ENCODE data around the gene PRSS48.
"Not testable (repeated sequence)": the region's sequence is repeated elsewhere in the genome, so short reads cannot be mapped to it uniquely, and the experiment has no call there.

PRSS48 gene

DNA sequence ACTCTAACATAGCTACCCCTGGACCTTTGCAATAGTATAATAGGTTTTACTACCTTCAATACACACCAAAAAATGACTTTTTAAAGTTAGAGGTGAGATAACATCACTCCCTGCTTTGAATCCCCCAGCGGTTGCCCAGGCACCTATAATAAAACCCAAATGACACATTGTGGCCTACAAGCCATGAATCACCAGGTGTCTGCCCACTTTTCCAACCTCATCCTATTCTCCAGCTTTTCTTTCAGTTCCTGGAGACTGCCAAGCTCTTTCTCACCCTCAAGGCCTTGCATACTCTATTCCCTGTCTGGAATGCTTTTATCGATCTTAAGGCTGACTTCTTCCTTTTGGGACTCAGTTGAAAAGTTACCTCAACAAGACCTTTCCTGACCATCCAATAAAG is 16.4 kb upstream of the PRSS48 start:
- peak; percentile 8 for DNase-seq (ENCODE audit: low spot score)

DNA sequence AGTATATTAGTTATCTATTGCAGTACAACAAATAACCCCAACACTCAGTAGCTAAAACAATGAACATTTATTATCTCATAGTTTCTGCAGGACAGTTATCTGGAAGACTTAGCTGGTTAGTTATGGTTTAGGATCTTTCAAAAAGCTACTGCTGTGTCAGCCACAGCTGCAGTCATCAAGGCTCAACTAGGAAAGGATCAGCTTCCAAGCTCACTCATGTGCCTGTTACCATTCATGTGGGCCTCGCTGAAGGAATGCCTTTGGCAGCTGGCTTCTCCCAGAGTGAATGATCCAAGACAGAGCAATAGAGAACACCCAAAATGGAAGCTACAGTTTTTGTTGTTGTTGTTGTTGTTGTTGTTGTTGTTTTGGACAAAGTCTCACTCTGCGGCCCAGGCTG is 13.5 kb upstream of the PRSS48 start:
- no peak for DNase-seq (ENCODE audit: low spot score)

DNA sequence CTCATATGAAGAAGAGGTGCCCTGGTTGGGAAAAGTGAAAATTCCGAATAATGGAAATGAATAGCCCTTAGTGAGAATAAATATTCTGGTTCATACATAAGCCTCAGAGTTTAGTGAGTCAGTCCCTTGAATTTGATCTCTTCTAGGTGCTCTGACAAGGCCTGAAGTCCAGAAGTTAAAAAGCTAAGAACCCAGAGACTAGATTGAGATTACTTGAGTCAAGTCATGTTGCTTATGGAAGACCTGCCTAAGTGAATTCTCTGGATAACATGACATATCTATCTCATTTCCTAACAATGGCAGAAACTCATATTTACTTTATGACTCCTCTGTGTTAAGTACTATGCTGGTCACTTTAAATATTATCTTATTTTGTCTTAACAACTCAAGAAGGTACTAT is 10.5 kb upstream of the PRSS48 start:
- DNase-seq (ENCODE audit: low spot score) = peak; percentile 8

DNA sequence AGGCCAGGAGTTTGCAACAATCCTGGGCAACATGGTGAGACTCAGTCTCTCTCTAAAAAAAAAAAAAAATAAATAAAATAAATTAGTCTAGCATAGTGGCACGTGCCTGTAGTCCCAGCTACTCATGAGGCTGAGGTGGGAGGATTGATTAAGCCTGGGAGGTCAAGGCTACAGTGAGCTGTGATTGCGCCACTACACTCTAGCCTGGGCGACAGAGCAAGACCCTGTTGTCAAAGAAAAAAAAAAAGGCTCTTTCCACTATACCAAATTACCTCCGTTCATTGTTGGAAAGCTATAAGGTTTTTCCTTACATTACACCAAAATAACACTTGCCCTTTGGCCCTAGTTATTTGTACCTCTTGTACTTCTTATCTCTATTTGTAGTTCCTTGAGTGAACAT is 9.9 kb upstream of the PRSS48 start:
- DNase-seq (ENCODE audit: low spot score) = no peak

DNA sequence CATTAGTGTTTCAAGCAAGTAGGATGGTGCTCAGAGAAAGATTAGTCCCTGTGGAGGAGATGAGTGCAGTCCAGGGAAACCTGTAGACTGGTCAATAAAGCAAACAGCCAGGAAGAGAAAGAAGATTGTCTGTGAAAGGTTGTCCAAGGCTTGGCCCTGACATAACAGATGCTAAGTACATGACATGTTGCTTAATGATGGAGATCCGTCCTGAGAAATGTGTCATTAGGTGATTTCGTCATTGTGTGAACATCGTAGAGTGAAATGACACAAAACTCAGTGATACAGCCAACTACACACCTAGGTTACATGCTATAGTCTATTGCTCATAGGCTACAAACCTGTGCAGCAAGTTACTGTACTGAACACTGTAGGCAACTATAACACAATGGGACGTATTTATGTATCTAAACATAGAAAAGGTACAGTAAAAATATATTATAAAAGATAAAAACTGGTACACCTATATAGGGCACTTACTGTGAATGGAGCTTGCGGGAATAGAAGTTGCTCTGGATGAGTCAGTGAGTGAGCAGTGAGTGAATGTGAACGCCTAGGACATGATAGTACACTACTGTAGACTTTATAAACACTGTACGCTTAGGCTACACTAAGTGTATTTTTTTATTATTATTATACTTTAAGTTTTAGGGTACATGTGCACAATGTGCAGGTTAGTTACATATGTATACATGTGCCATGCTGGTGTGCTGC is 9.0 kb upstream of the PRSS48 start:
- no peak for DNase-seq (ENCODE audit: low spot score)

DNA sequence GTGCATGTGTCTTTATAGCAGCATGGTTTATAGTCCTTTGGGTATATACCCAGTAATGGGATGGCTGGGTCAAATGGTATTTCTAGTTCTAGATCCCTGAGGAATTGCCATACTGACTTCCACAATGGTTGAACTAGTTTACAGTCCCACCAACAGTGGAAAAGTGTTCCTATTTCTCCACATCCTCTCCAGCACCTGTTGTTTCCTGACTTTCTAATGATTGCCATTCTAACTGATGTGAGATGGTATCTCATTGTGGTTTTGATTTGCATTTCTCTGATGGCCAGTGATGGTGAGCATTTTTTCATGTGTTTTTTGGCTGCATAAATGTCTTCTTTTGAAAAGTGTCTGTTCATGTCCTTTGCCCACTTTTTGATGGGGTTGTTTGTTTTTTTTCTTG is 8.1 kb upstream of the PRSS48 start:
- not testable (repeated sequence) for DNase-seq (ENCODE audit: low spot score)

DNA sequence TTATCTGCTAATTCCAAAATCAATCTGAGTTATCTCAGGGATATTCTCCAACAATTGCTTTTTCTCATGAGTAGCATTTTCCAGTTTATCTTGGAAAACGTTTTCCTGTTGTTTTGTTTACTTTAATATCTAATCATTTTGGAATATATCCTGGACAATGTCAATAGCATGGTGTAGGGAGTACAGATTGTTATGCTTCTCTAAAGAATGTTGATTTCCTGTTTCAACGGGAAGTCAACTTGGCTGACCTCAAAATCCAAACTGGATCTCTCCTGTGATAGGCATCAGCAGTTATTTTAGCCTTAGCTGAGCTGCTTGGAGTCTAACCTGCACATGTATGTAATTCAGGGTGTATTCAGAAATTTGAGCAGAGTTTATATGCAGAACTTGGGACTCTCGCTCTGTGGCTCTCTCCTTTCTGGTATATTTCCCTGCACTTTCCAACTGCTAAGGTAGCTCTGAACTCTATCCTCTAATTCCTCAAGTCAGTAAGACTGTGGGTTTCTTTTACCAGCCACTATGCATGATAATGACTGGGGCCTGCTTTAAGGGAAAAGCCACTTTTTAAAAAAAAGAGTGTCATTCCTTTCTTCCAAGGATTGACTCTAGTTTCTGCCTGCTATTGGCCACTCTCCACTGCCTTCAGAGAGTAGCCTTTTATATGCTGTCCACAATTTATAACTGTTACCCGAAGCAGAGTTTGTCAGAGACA is 7.7 kb downstream of the PRSS48 start:
- no peak for DNase-seq (ENCODE audit: low spot score)

DNA sequence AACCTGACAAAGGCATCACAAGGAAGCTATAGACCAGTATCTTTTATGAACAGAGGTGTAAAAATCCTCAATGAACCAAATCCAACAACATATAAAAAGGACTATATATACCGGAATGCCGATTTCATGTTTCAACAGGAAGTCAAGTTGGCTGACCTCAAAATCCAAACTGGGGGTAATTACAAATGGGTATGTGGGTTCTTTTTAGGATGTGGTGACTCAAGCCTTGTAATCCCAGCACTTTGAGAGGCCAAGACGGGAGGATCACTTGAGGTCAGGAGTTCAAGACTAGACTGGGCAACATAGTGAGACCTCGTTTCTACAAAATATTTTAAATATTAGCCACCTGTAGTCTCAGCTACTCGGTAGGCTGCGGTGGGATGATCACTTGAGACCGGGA is 10.4 kb downstream of the PRSS48 start:
- no peak for DNase-seq (ENCODE audit: low spot score)

DNA sequence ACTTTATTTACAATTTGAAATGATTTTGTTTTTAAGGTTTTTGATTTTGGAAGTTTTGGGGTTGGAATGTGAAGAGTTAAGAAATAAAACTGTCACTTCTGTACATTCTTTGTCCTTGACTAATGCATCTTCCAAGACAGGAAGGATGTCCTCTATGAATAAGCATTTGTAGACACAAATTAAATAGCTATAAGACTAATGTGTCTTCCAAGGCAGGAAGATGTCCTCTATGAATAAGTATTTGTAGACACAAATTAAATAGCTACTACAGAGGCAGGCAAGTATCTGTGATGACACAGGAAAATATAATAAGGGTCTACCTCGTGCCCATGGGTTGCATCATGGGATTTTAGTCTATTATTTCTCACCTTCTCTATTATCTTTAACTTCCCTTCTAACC is 14.5 kb downstream of the PRSS48 start:
- peak; percentile 14 for DNase-seq (ENCODE audit: low spot score)

DNA sequence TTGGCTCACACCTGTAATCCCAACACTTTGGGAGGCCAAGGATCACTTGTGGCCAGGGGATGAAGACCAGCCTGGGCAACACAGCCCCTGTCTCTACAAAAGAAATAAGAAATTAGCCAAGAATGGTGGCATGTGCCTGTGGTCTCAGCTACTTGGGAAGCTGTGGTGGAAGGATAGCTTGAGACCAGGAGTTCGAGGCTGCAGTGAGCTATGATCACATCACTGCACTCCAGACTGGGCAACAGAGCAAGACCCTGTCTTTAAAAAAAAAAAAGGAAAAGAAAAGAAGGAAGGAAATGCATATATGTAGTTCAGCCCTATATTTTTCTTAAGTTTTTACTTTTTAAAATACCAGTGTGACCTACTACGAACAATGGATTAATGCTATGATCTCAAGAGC is 15.1 kb downstream of the PRSS48 start:
- no peak for DNase-seq (ENCODE audit: low spot score)

DNA sequence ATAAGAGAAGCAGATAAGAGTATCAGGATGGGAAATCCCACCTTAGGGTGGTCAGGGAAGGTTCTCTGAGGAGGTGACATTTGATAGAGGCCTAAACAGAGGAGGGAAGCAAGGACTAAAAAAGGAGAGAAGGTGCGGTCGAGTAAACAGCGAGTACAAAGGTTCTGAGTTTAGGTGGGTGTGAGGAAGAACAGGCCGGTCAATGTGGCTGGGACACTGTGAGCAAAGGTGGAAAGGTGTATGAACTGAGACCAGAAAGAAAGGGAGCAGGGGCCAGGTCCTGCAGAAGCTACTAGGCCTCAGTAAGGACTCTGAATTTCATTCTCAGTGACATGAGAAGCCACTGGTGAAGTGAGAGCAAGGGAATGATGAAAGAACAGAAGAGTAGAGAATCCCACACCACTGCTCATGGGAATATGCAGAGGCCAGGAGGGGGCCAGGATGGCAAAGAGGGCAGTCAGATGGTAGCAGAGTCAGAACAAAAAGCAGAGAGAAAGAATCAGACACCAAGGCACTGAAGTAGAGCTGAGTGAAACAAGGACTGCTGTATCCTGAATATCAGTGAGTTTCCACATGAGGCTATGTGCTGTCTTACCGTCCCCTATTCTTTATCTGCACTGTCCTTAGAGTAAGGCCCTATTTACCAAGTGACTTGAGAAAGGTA is 18.0 kb downstream of the PRSS48 start:
- DNase-seq (ENCODE audit: low spot score) = no peak

DNA sequence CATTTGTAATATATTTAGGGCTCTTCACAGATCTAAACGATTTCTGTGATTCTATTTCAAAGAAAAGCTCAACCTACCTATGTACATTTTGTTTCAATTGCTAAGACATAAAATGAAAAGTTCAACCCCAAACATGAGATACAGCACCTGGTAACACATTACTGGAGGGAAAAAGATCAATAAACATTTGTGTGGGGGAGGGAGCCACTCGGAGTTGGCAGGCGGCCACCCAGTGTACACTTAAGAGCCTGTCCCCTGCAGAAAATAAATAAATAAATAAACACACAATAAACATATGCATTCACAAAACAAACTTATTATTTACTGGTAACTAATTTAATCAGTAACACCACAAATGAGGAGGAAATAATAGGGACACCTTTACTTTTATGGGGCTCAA is 19.3 kb downstream of the PRSS48 start:
- no peak for DNase-seq (ENCODE audit: low spot score)

DNA sequence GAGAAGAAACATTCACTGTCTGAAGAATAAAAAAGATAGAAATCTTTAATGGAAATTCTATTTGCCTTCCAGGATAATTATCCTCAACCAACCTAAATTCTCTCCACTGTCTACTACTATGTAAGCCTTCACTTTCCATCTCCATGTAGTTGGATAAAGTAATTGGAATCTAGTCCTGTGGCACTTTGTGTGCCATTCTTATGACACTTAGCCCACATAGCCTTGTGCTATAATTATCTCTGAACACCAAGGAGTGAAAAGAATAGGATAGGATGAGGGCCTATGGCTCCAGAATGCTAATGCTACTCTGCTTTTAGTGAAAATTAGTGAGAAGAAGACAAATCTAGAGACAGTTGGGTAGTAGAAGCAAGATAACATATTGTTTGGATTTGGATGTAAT is 20.2 kb downstream of the PRSS48 start:
- DNase-seq (ENCODE audit: low spot score) = no peak

DNA sequence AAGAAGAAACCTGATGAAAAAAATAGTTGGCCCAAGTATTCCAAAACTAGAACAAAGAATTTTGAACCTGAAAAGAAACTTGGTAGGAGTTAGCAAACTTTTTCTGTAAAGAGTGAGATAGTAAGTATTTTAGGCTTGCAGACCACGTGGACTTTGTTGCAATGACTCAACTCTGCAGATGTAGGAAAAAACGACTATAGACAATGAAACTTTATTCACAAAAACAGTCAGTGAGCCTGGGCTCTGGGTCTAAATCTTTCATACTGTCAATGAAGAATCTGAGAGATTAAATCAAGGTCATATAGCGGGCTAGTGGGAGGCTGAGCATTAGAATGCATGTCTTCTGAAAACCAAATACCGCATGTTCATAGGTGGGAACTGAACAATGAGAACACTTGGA is 25.5 kb downstream of the PRSS48 start:
- peak; percentile 36 for DNase-seq (ENCODE audit: low spot score)

DNA sequence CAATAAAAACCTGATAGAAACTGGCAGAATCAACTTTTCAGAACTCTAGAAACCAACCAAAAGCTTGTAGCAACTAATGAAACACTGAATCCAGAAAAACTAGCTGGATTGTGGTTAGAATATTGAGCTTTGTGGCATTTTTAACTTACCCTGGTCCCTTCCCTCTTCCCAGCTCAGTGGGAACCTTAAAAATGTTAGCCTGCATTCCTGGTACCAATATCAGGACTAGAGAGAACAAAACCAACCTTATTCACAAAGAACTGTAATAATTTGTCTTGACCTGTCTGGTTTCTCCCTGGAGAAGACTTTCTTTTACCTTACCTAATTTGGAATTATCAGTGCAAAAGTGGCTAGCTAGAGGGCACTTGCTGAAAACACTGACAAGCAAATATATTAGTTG is 27.3 kb downstream of the PRSS48 start:
- DNase-seq (ENCODE audit: low spot score) = no peak

DNA sequence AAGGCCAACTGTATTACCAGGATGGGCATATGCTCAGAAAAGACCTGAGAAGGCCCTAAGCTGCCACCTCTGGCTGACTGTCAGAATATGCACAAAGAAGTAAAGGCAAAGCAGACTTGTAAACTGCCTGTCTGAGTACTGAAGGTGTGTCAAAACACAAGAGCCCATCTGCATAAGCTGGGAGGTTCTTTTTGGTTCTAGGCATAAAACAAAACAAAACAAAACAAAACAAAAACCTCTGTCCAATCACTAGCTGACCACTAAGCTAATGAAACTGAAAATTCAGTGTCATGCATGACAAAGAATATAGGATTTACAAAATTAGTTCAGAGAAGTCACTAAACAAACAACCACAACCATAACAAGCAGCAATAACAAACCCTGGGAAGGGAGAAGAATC is 27.8 kb downstream of the PRSS48 start:
- DNase-seq (ENCODE audit: low spot score) = no peak

DNA sequence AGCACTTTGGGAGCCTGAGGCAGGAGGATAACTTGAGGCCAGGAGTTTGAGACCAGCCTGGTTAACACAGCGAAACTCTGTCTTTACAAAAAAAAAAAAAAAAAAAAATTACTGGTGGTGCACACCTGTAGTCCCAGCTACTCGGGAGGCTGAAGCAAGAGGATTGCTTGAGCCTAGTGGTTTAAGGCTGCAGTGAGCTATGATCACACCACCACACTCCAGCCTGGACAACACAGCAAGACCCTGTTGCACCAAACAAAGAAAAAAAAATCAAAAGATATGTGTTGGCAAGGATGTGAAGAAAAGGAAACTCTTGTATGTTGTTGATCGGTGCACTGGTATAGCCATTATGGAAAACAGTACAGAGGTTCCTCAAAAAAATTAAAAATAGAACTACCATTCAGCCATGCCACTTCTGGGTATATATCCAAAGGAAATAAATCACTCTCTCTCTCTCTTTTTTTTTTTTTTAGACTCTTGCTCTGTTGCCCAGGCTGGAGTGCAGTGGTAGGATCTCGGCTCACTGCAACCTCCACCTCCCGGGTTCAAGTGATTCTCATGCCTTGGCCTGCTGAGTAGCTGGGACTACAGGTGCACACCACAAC is 33.3 kb downstream of the PRSS48 start:
- DNase-seq (ENCODE audit: low spot score) = no peak

DNA sequence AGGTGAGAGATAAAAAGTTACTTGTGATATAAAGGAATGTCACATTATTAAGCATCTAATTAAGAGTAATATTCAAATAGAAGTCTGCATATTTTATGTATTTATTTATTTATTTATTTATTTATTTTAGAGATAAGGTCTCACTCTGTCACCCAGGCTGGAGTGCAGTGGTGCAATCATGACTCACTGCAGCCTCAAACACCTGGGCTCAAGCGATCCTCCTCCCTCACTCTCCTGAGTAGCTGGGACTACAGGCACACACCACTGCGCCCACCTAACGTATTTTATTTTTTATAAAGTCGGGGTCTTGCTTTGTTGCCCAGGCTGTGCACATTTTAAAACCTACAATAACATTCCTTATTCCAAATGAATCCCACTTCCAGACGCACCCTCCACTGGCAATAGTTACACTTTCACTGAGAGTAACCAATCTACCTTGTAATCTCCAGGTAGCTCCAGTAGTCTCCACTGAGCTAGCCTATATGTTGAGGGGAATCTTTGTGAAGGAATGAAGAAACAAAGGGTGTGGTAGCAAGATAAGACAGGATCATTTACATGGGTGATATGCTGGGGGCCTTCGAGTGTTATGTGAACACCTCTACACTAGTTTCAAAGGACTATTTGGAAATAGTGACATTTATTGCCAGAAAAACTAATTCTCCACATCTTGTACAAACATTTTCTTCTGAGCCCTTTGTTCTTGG is 36.5 kb downstream of the PRSS48 start:
- no peak for DNase-seq (ENCODE audit: low spot score)

DNA sequence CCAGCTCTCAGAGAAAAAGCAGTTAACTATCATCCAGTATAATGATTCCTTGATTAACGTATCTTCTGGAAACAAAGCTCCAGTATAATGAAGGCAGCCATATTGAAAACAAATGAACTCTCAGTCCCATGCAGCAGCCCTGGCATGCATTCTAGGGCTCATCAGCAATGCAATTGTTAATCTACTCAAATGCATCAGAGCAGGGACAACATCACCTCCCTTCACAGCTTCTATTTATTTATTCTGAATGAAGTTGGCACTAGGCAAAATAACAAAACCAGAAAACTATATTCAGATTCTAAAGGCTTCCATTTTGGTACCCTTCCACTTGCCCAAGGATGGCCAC is 37.0 kb downstream of the PRSS48 start:
- DNase-seq (ENCODE audit: low spot score) = no peak

DNA sequence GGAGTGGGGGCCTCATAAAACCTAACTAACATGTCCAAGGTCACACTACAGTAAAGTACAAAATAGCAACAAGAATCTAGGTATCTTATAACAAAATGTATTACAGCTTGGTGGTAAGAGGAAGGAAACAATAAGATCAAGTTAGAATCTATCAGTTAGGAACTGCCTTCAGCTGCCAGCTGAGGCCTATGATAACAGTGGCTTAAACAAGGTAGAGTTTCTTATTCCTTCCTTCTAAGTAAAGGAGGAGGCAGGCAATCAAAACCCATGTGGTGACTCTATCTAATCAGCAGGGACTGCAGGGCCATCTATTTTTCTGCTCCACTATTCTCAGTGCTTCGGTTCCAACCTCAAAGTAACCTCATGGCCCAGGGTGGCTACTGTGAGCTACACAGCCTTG is 37.5 kb downstream of the PRSS48 start:
- no peak for DNase-seq (ENCODE audit: low spot score)

DNA sequence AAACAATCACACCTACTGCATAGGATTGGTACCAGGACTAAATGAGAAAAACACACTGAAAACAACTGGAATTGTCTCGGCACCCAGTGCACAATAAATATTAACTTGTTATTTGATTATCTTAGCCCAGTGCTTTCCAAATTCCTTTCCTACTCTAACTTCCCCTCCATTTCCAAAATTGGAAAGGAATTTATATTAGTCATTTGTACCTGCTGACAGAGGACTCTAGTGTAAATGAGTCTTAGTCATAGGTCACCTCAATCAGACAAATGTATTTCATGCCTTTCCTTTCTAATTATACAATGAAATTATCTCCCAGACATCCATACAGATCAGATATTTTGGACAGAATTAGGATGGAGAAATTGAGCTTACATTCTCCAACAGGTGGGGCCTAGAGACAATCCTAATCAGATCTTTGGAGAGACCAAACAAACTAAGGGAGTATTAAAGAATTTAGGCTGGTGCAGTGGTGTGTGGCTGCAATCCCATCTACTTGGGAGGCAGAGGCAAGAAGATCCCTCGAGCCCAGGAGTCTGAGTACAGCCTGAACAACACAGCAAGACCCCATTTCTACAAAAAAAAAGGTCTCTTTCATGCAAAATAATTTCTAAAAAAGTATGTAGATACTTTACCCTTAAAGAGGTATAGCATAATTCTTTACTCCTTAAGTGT is 38.4 kb downstream of the PRSS48 start:
- DNase-seq (ENCODE audit: low spot score) = no peak

DNA sequence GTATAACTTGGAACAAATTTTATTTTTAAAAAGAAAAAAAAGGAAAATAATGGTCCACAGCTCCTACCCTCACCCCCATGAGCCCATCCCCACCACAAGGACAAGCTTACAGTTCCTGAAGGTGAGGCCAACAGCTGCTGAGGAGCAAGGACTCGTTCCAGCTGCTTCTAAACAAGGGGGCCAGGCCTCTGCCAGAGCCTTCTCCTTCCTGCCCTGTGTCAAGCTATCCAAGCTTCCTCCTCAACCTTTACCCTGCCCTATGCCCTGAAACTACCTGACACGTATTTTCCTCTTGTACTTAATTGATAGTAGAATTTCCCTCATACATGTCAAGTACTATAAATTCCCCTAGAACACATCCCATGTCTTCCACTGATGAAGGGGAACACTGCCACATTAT is 39.7 kb downstream of the PRSS48 start:
- no peak for DNase-seq (ENCODE audit: low spot score)
